Measurements from ENCODE around the gene SIDT2. TPM values are rescaled to one million over a fixed set of nuclear protein-coding genes. Genes with fewer than 3 reads are reported as not detected.
"Not testable (repeated sequence)": the region's sequence is repeated elsewhere in the genome, so short reads cannot be mapped to it uniquely, and the experiment has no call there.

The SIDT2 gene
- polyA plus RNA-seq, 4 donors, result 41.5 to 42.1 (median 41.9) TPM

- no peak for DNase-seq (ENCODE audit: low read depth in 4 of 4, low spot score in 3 of 4)
These were observed 23.2 kb downstream of the SIDT2 start for GRCh38 chr11:117201658-117202305.

- DNase-seq (ENCODE audit: low read depth in 4 of 4, low spot score in 3 of 4), result no peak
These were observed 24.0 kb downstream of the SIDT2 start for GRCh38 chr11:117202386-117203068.

GRCh38 chr11:117203069-117203407, 24.5 kb downstream of the SIDT2 start:
- no peak for DNase-seq (ENCODE audit: low read depth in 4 of 4, low spot score in 3 of 4)

- no peak for DNase-seq (ENCODE audit: low read depth in 4 of 4, low spot score in 3 of 4)
These were observed 25.9 kb downstream of the SIDT2 start for GRCh38 chr11:117204283-117205080.

DNA sequence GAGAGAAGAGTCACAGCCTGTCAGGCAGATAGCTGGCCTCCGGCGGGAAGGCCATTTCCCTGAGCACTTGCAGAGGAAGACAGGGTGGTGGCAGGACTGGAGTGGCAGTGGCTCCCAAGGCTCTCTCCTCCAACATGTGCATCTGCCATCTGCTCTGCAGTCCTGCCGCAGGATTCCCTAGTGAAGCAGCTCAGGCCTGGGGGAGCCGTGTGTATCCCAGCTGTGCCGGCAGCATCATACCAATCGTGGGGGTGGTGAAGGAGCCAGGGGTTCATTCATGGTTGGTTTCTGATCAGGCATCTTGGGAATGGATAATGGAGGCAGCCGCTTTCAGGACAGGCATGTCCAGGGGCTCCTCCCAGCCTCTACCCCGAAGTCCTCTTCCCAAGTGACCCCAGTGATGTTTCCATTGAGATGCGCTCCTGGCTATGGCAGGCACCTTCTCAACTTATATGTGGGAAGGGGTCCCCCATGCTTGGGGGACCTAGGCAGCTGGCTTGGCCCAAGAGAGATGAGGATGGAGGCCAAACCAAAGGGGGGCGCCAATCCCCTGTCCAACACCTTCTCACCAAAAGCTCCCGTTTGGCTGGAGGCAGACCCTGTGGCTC, 26.8 kb downstream of the SIDT2 start:
- DNase-seq (ENCODE audit: low read depth in 4 of 4, low spot score in 3 of 4), result no peak

DNA sequence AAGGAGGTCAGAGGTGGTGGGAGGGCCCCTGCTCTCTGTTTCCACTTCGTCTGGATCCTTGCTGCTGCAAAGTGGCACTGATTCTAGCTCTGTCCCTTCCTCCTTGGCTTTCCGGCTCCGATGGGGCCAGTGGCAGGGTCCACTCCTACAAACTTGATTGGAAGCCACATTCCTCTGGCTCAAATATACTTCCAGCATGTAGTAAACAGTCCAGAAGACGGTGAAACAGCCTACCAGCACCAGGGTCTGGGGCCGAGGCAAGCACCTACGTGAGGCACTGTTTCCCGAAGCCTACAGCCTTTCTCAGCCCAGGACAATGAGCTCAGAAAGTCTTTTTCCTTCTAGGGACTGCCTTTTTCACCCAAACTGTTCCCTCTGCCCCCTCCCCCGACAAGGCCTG, 27.6 kb downstream of the SIDT2 start:
- not testable (repeated sequence) for DNase-seq (ENCODE audit: low read depth in 4 of 4, low spot score in 3 of 4)

DNA sequence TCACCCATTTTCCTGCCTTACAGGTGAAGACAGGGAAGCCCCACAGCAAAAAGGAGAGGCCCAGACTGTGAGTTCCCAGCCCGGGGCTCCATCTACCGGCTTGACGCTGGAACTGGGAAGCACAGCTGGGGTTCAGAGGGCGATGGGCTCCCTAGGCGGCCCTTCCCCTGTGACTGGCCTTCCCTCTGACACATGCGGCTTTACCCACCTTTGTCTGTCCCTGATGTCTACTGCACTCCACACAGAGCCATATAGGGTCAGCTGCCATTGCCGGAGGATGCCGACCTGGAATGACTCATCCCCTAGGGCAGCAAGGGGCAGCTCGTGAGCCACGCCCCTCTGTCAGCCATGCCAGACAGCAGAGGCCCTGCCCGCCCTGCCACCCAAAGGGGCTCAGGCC, 28.3 kb downstream of the SIDT2 start:
- DNase-seq (ENCODE audit: low read depth in 4 of 4, low spot score in 3 of 4), result not testable (repeated sequence)

DNA sequence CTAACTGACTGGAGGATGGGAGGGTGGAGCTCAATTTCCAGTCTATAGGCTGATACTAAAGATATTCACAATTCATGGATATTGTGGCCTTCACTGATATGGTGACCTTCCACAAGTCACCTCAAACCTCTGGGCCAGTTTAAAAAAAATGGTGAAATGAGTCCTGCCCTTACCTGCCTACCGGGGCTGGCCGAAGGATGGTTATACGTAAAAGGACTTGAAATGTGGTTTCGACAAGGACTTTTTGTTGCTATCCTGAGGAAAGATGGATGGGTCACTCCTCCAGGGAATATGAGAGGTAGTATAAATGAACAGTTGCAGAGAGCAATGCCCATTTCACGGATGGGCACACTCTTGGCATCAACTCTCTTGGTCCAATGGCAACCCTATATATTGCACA, 28.9 kb downstream of the SIDT2 start:
- DNase-seq (ENCODE audit: low read depth in 4 of 4, low spot score in 3 of 4), result not testable (repeated sequence)

DNA sequence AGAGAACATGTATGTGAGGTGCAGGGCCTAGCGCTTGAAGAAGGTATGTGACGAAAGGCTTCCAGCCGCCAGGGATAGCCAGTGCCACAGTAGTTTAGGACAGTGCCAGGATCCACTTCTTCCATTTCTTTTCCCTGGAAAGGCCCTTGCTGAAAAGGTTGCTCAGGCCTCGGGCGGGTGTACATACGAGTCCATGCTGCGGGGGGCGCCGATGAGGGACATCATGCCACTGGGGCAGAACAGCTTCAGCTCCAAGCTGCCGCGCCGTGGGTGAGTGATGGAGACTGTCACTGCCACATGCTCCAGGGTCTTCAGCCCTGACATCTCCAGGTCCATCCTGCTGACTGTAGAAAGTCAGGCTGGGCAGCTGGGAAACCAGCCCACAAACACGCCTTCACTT, 30.2 kb downstream of the SIDT2 start:
- not testable (repeated sequence) for DNase-seq (ENCODE audit: low read depth in 4 of 4, low spot score in 3 of 4)

DNA sequence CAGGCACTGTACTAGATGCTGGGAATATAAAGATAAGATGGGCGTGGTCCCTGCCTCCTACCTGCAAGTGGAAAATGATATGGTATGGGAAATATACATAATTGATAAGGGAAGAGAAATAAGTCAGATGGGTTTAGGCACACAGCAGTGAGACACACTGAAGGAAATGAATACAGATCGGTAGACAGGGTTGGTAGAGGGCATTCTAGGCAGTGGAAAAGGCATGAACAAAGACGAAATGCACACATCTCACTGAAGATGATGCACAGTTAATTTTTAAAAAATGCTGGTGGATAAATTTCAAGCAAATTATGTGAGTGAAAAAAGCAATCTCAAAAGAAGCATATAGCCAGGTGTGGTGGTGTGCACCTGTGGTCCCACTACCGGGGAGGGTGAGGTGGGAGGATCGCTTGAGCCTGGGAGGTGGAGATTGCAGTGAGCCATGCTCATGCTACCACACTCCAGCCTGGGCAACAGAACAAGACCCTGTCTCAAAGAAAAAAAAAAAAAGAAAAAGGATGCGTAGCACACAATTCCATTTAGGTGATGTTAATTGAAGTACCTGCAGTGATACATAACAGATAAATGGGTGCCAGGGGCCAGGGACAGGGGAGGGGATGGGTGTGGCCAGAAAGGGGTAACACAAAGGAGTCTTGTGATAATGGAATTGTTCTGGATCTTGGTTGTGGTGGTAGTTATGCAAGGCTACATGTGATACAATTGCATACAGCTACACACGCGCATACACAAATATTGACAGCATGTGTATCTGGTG, 31.0 kb downstream of the SIDT2 start:
- not testable (repeated sequence) for DNase-seq (ENCODE audit: low read depth in 4 of 4, low spot score in 3 of 4)

DNA sequence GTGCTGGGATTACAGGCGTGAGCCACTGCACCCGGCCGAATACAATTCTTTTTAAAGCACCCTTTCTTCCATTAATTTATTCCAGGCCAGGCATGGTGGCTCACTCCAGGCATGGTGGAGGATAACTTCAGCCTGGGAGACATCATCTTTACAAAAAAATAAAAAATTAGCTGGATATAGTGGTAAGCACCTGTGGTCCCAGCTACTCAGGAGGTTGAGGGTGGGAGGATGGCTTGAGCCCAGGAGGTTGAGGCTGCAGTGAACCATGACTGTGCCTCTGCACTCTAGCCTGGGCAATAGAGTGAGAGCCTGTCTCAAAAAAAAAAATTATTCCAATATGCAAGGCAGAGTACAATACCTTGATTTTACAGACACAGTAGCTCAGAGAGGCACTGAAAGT, 32.1 kb downstream of the SIDT2 start:
- DNase-seq (ENCODE audit: low read depth in 4 of 4, low spot score in 3 of 4), result no peak

GRCh38 chr11:117212697-117213355, 34.3 kb downstream of the SIDT2 start:
- DNase-seq (ENCODE audit: low read depth in 4 of 4, low spot score in 3 of 4), result no peak

DNA sequence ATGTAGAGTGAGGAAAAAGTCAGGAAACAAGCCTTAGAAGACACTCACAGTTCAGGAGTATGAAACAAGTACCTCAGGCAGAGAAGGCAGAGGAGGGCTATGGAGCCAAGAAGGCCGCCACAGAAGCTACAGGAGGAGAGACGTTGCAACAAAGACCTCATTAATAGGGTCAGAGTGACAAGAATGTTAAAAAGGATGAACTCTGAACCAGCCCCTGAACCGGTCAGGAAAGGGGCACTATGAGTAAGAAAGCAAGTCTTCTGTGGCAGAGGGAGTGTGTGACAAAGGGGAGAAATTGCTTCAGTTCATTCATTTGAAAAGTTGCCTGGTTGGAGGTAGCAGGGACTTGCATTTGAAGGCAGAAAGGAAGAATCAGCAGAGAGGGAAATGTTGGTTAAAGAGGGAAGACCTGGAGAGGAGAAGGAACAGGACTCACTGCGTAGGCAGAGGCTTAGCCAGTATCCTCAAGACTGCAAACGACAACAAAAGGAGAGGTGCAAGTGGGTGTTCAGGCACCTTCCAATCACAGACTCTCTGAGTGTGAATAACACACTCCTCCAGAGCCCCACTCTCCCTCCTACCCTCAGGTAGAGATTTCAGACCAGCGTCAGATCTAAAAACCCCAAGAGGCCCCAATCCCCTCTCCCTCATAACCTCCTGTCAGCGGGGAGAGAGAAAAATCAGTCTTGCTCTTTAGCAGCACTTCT, 36.0 kb downstream of the SIDT2 start:
- DNase-seq (ENCODE audit: low read depth in 4 of 4, low spot score in 3 of 4), result no peak

- no peak for DNase-seq (ENCODE audit: low read depth in 4 of 4, low spot score in 3 of 4)
These were observed 38.9 kb downstream of the SIDT2 start for GRCh38 chr11:117217141-117218084.

GRCh38 chr11:117218133-117218915, 39.8 kb downstream of the SIDT2 start:
- DNase-seq (ENCODE audit: low read depth in 4 of 4, low spot score in 3 of 4), result no peak

DNA sequence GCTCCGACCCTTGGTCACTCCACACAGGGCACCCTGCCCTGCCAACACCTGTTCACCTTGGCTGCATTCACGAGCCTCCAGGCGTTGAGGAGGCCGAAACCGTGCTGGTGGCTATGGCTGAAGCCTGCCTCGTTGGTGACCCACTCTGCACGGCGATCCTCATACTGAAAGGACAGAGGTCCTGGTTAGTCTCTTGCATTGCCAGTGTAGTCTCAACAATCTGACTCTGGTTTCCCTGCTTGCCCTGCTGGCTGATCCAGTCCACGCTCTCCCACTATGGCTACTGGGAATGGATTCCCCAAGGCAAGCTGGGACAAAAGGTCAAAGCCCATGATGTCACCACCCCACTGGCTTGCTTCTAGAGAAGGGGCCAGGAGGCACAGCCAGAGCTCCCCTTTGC, 40.5 kb downstream of the SIDT2 start:
- no peak for DNase-seq (ENCODE audit: low read depth in 4 of 4, low spot score in 3 of 4)

DNA sequence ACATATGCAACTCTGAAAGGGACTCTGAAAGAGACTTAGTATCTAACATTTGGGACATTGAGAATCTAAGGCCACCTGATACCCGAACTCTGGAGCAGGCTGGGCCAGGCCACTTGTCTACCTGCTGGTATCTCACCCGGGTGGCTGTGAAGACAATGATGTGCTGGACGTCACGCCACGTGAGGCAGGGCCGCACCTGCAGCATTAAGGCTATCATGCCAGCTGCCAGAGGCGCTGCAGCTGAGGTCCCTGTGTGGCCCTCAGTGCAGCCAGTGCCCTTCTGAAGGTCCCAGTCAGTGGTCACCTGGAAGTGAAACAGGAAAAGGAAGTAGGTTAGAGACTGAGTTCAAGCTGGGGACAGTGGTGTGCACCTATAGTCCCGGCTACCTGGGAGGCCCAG, 40.9 kb downstream of the SIDT2 start:
- DNase-seq (ENCODE audit: low read depth in 4 of 4, low spot score in 3 of 4), result no peak

DNA sequence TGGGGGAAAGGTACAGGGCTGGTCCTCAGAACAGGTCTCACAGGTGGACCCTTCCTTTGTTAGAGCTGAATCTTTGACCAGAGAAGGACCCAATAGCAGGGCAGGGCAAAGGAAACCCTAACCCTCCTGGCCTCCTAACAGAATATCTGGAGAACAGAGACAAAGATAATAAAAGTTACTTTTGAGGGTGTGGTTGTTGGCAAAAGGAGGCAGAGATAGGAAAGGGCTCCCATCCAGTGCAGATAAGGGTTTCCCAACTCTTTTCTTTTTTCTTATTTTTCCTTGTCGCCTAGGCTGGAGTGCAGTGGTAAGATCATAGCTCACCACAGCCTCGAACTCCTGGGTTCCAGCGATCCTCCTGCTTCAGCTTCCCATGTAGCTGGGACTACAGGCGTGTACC, 41.5 kb downstream of the SIDT2 start:
- DNase-seq (ENCODE audit: low read depth in 4 of 4, low spot score in 3 of 4), result no peak
